Transverse colon (tissue), 3 donors: ENCODE measurements around the gene RIMBP2.

Source experiments
- CTCF ChIP-seq, 5 experiments: fragments of 200-600 bp in 3 of 5; fragments of 450-650 bp in 2 of 5; sonication (generic) in 3 of 5; IDR thresholded peaks; 1 replicate in 2 of 5; 2 replicates in 3 of 5; pipeline ENCODE4 v1.5.1; 2016 to 2017; ENCODE audit warnings: antibody characterized with exemption in 5 of 5, inconsistent platforms in 3 of 5, mild to moderate bottlenecking in 2 of 5, moderate library complexity in 1 of 5
- POLR2A ChIP-seq: fragments of 450-650 bp; IDR thresholded peaks from one replicate; pipeline ENCODE4 v1.6.1; 2016; ENCODE audit warnings: antibody characterized with exemption, mild to moderate bottlenecking, moderate library complexity

DNA sequence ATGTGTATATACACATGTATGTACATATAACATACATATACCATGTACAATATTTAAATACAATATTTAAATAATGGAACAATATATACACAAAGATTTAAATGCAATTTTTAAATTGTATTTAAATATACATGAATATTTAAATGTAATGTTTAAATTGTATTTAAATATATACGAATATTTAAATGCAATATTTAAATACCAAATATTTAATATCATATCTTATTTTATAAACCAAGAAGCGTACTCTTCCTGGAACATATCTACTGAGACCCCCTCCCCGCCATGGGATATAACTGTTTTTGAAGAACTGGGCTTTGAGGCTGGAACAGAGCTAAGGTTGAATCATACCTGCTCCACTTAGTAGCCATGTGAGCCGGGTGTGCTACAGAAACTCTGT lies 29.8 kb upstream of the RIMBP2 start:
- TF ChIP-seq CTCF (IDR thresholded peaks at IDR 0.05) (no peak), POLR2A (no peak)
